Head of caudate nucleus (tissue), 42 donors: ENCODE measurements around the gene ATRIP.
"Not testable (repeated sequence)": the region's sequence is repeated elsewhere in the genome, so short reads cannot be mapped to it uniquely, and the experiment has no call there.

ENCODE experiments used
- DNase-seq, 42 donors: peaks; one replicate each; pipeline versions ENCODE4 v3.0.0 to v3.0.0-alpha.2; 2020 to 2021; ENCODE audit warnings: mixed read lengths in 7 of 42
- intact Hi-C: fragments of 100-400 bp; cut with DNase I; formaldehyde crosslinking; loops from one replicate; pipeline ENCODE4 v1.15.0; 2022

The ATRIP gene

GRCh38 chr3:48474619-48475018 is 28.1 kb downstream of the ATRIP start:
- intact Hi-C loops = no loop called here
- no peak for DNase-seq

GRCh38 chr3:48475188-48475587 is 28.7 kb downstream of the ATRIP start:
- no peak for DNase-seq
- intact Hi-C loops = no loop called here

- intact Hi-C loops = no loop called here
- DNase-seq = no peak
Observed at GRCh38 chr3:48476426-48477053, 30.0 kb downstream of the ATRIP start.

- no peak for DNase-seq
- intact Hi-C loops = no loop called here
Observed at GRCh38 chr3:48477959-48478520, 31.5 kb downstream of the ATRIP start.

GRCh38 chr3:48478626-48479555 is 32.4 kb downstream of the ATRIP start:
- DNase-seq = no peak
- intact Hi-C loops = no loop called here

- intact Hi-C loops, DNase-seq: not testable (repeated sequence)
Observed at GRCh38 chr3:48480891-48481290, 34.4 kb downstream of the ATRIP start.

GRCh38 chr3:48482822-48483221 is 36.3 kb downstream of the ATRIP start:
- intact Hi-C loops, DNase-seq: not testable (repeated sequence)

GRCh38 chr3:48486952-48487351 is 40.4 kb downstream of the ATRIP start:
- intact Hi-C loops = no loop called here

GRCh38 chr3:48492461-48493202 is 46.1 kb downstream of the ATRIP start:
- intact Hi-C loops = no loop called here
- no peak for DNase-seq

More at GRCh38 chr3:48486952-48487351, 40.4 kb downstream of the ATRIP start:
- DNase-seq = no peak

- intact Hi-C loops = no loop called here
- peak in 8 of 42 donors; percentile 12 to 58 (median 28) for DNase-seq
Observed at GRCh38 chr3:48493203-48493501, 46.6 kb downstream of the ATRIP start.

- intact Hi-C loops = no loop called here
- DNase-seq = no peak
Observed at GRCh38 chr3:48500656-48501055, 54.1 kb downstream of the ATRIP start.

GRCh38 chr3:48501196-48501595 is 54.7 kb downstream of the ATRIP start:
- no peak for DNase-seq

GRCh38 chr3:48502121-48502520 is 55.6 kb downstream of the ATRIP start:
- DNase-seq = no peak
- intact Hi-C loops = no loop called here

More at GRCh38 chr3:48501196-48501595, 54.7 kb downstream of the ATRIP start:
- intact Hi-C loops = no loop called here

GRCh38 chr3:48502728-48503168 is 56.2 kb downstream of the ATRIP start:
- intact Hi-C loops = no loop called here
- peak in 37 of 42 donors; percentile 15 to 75 (median 40) for DNase-seq

GRCh38 chr3:48503401-48504050 is 57.0 kb downstream of the ATRIP start:
- intact Hi-C loops = no loop called here

GRCh38 chr3:48504051-48504946 is 57.8 kb downstream of the ATRIP start, which contains the start of gene SHISA5:
Gene SHISA5, minus strand, starts transcription at chr3:48504174. Its CDS starts 80 bp downstream, at chr3:48504094.
- intact Hi-C loops = no loop called here
- peak; percentile 24 to 88 (median 68) for DNase-seq

More at GRCh38 chr3:48503401-48504050, 57.0 kb downstream of the ATRIP start:
- DNase-seq = peak in 13 of 42 donors; percentile 6 to 68 (median 29)

GRCh38 chr3:48505146-48505545 is 58.6 kb downstream of the ATRIP start:
- DNase-seq = no peak
- intact Hi-C loops = no loop called here
